GM23338 (cell line): Measurements from ENCODE around the gene ATG2B. TPM values are rescaled to one million over a fixed set of nuclear protein-coding genes. Genes with fewer than 3 reads are reported as not detected.

Experiments used
- ATAC-seq: fragments of 200-7000 bp; cut with Tn5 transposase; 3 replicates; pipeline ENCODE4 v1.9.1; 2020
- DNase-seq: peaks from one replicate; pipeline ENCODE4 v3.0.0-alpha.2; 2015; ENCODE audit warnings: low spot score
- H2AFZ ChIP-seq: fragments of 200-600 bp; sonication (generic); 2 replicates; pipeline ENCODE4 v1.8.0; 2016; ENCODE audit warnings: antibody characterized with exemption, mild to moderate bottlenecking, moderate library complexity
- H3F3A ChIP-seq: fragments of 200-600 bp; sonication (generic); replicated peaks from 2 replicates; pipeline ENCODE4 v1.8.0; 2017; ENCODE audit warnings: antibody characterized with exemption, mixed run types, low read depth
- H3K27ac ChIP-seq: fragments of 200-600 bp; sonication (generic); 2 replicates; pipeline ENCODE4 v1.6.1; 2016; ENCODE audit warnings: low read depth
- H3K27me3 ChIP-seq: fragments of 200-600 bp; sonication (generic); 2 replicates; pipeline ENCODE4 v1.8.0; 2016; ENCODE audit warnings: mild to moderate bottlenecking, mixed run types, moderate library complexity; ENCODE audit not compliant: insufficient read depth
- H3K36me3 ChIP-seq: fragments of 200-600 bp; sonication (generic); 2 replicates; pipeline ENCODE4 v1.8.0; 2016; ENCODE audit warnings: mild to moderate bottlenecking; ENCODE audit not compliant: insufficient read depth
- H3K4me1 ChIP-seq: fragments of 200-600 bp; sonication (generic); 2 replicates; pipeline ENCODE4 v1.8.0; 2016; ENCODE audit warnings: mild to moderate bottlenecking, moderate library complexity; ENCODE audit not compliant: insufficient read depth
- H3K4me2 ChIP-seq: fragments of 200-600 bp; sonication (generic); 2 replicates; pipeline ENCODE4 v1.7.1; 2017; ENCODE audit warnings: mixed run types
- H3K4me3 ChIP-seq: fragments of 200-600 bp; sonication (generic); 2 replicates; pipeline ENCODE4 v1.6.1; 2016; ENCODE audit warnings: mixed run types
- H3K79me2 ChIP-seq: fragments of 200-600 bp; sonication (generic); replicated peaks from 2 replicates; pipeline ENCODE4 v1.8.0; 2017; ENCODE audit warnings: mild to moderate bottlenecking; ENCODE audit not compliant: insufficient read depth
- H3K9me2 ChIP-seq: fragments of 200-600 bp; sonication (generic); 2 replicates; pipeline ENCODE4 v1.8.0; 2017; ENCODE audit not compliant: insufficient read depth
- H4K20me1 ChIP-seq: fragments of 200-600 bp; sonication (generic); replicated peaks from 2 replicates; pipeline ENCODE4 v1.8.0; 2017; ENCODE audit warnings: mild to moderate bottlenecking; ENCODE audit not compliant: insufficient read depth
- H3K27ac Mint-ChIP-seq: 2 replicates; pipeline ENCODE4 v1.8.0; 2020; ENCODE audit warnings: inconsistent platforms, mild to moderate bottlenecking, moderate library complexity, mixed read lengths
- H3K27me3 Mint-ChIP-seq: 3 replicates; pipeline ENCODE4 v1.8.0; 2022; ENCODE audit warnings: low read depth, mild to moderate bottlenecking, moderate library complexity, mixed read lengths, inconsistent platforms; ENCODE audit not compliant: insufficient read depth, poor library complexity
- H3K36me3 Mint-ChIP-seq: 3 replicates; pipeline ENCODE4 v1.8.0; 2021; ENCODE audit warnings: low read depth, mild to moderate bottlenecking, inconsistent platforms, moderate library complexity, mixed read lengths
- H3K4me1 Mint-ChIP-seq: 3 replicates; pipeline ENCODE4 v1.8.0; 2020; ENCODE audit warnings: mild to moderate bottlenecking, inconsistent platforms, mixed read lengths
- H3K4me3 Mint-ChIP-seq: 3 replicates; pipeline ENCODE4 v1.8.0; 2021; ENCODE audit warnings: moderate library complexity, mild to moderate bottlenecking, inconsistent platforms, mixed read lengths
- H3K9me3 Mint-ChIP-seq: 3 replicates; pipeline ENCODE4 v1.8.0; 2020; ENCODE audit warnings: moderate library complexity, mild to moderate bottlenecking, inconsistent platforms, mixed read lengths
- CREB1 ChIP-seq: fragments of 250-450 bp; sonication (Bioruptor Pico); IDR thresholded peaks from 2 replicates; pipeline ENCODE4 v1.5.0; 2020; ENCODE audit warnings: low read depth, mild to moderate bottlenecking, moderate library complexity
- EZH2 ChIP-seq: fragments of 200-600 bp; sonication (generic); IDR thresholded peaks from one replicate; pipeline ENCODE4 v1.8.0; 2017; ENCODE audit warnings: antibody characterized with exemption, mild to moderate bottlenecking, low read depth; ENCODE audit not compliant: unreplicated experiment
- JUNB ChIP-seq: IDR thresholded peaks from one replicate; pipeline ENCODE4 v1.6.1; 2016; ENCODE audit warnings: antibody characterized with exemption; ENCODE audit not compliant: unreplicated experiment
- NANOG ChIP-seq: IDR thresholded peaks from 2 replicates; pipeline ENCODE4 v1.6.1; 2016; ENCODE audit warnings: antibody characterized with exemption, borderline replicate concordance
- STAT1 ChIP-seq: IDR thresholded peaks from one replicate; pipeline ENCODE4 v1.6.1; 2016; ENCODE audit warnings: antibody characterized with exemption; ENCODE audit not compliant: unreplicated experiment
- ZNF114 ChIP-seq: fragments of 250-450 bp; sonication (Bioruptor Pico); IDR thresholded peaks from 2 replicates; pipeline ENCODE4 v1.5.0; 2020; ENCODE audit warnings: mild to moderate bottlenecking, moderate library complexity
- ZNF331 ChIP-seq: fragments of 250-450 bp; sonication (Bioruptor Pico); IDR thresholded peaks from 2 replicates; pipeline ENCODE4 v1.5.0; 2020; ENCODE audit warnings: low read depth, mild to moderate bottlenecking, moderate library complexity
- polyA plus RNA-seq: library from polyadenylated mRNA; unstranded; fragments of >200 nt; fragmentation: Nextera tagmentation; extraction: Ambion mirVana; gene quantifications from 2 replicates; pipeline ENCODE4 v1.2.1, GENCODE V29; 2016
- small RNA-seq: library from RNA; depleted of rRNA; stranded (forward); fragments of <200 nt; gene quantifications from one replicate; pipeline ENCODE3, GENCODE V24; 2014; ENCODE audit warnings: low replicate concordance
- total RNA-seq: library from RNA; depleted of rRNA; stranded (reverse); fragments of >200 nt; shearing (Covaris generic); gene quantifications from 2 replicates; pipeline ENCODE4 v1.2.3, GENCODE V29; 2014; rRNA removed
- TF ChIP-seq, protein P1 (sequence below): IDR thresholded peaks from one replicate; pipeline ENCODE4 v1.6.1; 2018; ENCODE audit warnings: antibody characterized with exemption; ENCODE audit not compliant: unreplicated experiment
- TF ChIP-seq, protein P2 (sequence below), 2 experiments: fragments of 200-600 bp in 1 of 2; sonication (generic) in 1 of 2; conservative IDR thresholded peaks; 2 replicates each; pipeline versions ENCODE4 v1.5.1 to v1.6.1; 2016 to 2017; ENCODE audit warnings: antibody characterized with exemption in 2 of 2, low read depth in 2 of 2, mild to moderate bottlenecking in 2 of 2, moderate library complexity in 1 of 2

The ATG2B gene
- total and polyA plus RNA-seq, 2 experiments from 2014 or later: 3.8 to 15.4 TPM

DNA sequence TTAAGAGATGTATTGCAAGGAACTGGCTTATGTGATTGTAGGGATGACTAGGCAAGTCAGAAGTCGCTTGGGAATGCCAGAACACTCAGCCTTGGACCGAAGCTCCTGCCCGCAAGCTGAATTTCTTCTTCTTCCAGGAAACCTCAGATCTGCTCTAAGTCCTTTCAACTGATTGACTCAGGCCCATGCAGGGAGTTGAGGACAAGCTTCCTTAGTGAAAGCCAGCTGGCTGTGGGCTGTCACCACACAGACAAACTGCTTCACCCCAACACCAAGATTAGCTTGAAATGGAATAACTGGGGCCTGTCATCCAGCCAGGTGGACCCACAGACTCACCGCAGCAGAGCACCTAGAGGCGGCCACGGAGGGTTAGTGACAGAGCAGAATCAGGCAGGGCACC is 133.8 kb downstream of the ATG2B start:
- ATAC-seq (no peak), DNase-seq (no peak)
- H3K27ac Mint-ChIP-seq: no peak overlapping the region
- H3K4me3 Mint-ChIP-seq: no peak overlapping the region
- peaks cover 12% of the 10 kb centered on the region for H3K9me3 Mint-ChIP-seq
- no peaks in the 10 kb centered on the region for H4K20me1 ChIP-seq
- TF ChIP-seq ZNF331 (CRISPR knock-in tag) (no peak), NANOG (no peak), STAT1 (no peak), CREB1 (CRISPR knock-in tag) (no peak), ZNF114 (CRISPR knock-in tag) (no peak), EZH2 (no peak), JUNB (no peak)
- TF ChIP-seq, protein P1, sequence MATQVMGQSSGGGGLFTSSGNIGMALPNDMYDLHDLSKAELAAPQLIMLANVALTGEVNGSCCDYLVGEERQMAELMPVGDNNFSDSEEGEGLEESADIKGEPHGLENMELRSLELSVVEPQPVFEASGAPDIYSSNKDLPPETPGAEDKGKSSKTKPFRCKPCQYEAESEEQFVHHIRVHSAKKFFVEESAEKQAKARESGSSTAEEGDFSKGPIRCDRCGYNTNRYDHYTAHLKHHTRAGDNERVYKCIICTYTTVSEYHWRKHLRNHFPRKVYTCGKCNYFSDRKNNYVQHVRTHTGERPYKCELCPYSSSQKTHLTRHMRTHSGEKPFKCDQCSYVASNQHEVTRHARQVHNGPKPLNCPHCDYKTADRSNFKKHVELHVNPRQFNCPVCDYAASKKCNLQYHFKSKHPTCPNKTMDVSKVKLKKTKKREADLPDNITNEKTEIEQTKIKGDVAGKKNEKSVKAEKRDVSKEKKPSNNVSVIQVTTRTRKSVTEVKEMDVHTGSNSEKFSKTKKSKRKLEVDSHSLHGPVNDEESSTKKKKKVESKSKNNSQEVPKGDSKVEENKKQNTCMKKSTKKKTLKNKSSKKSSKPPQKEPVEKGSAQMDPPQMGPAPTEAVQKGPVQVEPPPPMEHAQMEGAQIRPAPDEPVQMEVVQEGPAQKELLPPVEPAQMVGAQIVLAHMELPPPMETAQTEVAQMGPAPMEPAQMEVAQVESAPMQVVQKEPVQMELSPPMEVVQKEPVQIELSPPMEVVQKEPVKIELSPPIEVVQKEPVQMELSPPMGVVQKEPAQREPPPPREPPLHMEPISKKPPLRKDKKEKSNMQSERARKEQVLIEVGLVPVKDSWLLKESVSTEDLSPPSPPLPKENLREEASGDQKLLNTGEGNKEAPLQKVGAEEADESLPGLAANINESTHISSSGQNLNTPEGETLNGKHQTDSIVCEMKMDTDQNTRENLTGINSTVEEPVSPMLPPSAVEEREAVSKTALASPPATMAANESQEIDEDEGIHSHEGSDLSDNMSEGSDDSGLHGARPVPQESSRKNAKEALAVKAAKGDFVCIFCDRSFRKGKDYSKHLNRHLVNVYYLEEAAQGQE: no peak
- TF ChIP-seq, protein P2, sequence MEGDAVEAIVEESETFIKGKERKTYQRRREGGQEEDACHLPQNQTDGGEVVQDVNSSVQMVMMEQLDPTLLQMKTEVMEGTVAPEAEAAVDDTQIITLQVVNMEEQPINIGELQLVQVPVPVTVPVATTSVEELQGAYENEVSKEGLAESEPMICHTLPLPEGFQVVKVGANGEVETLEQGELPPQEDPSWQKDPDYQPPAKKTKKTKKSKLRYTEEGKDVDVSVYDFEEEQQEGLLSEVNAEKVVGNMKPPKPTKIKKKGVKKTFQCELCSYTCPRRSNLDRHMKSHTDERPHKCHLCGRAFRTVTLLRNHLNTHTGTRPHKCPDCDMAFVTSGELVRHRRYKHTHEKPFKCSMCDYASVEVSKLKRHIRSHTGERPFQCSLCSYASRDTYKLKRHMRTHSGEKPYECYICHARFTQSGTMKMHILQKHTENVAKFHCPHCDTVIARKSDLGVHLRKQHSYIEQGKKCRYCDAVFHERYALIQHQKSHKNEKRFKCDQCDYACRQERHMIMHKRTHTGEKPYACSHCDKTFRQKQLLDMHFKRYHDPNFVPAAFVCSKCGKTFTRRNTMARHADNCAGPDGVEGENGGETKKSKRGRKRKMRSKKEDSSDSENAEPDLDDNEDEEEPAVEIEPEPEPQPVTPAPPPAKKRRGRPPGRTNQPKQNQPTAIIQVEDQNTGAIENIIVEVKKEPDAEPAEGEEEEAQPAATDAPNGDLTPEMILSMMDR (conservative IDR thresholded peaks at IDR 0.05; ENCODE audit: low read depth in 2 of 2): no peak
- H2AFZ ChIP-seq: no peak overlapping the region
- H3K36me3 Mint-ChIP-seq: peaks cover 10% of the 10 kb centered on the region; the same call in 2 of the 3 replicates
- H3K36me3 ChIP-seq: no peaks in the 10 kb centered on the region
- no peaks in the 10 kb centered on the region for H3K27me3 ChIP-seq
- H3K4me2 ChIP-seq: no peak overlapping the region
- H3K27ac ChIP-seq: no peak overlapping the region
- no peaks in the 10 kb centered on the region for H3K4me1 ChIP-seq
- H3K4me1 Mint-ChIP-seq: peaks cover 15% of the 10 kb centered on the region
- no peaks in the 10 kb centered on the region for H3K9me2 ChIP-seq
- H3K79me2 ChIP-seq: no peaks in the 10 kb centered on the region
- H3K4me3 ChIP-seq: no peak overlapping the region
- H3K27me3 Mint-ChIP-seq: peaks cover 7% of the 10 kb centered on the region
- no peaks in the 10 kb centered on the region for H3F3A ChIP-seq

Small RNA genes within 50 kb of the gene (small RNA-seq; reads per million reads assigned to genes)
- 1.4 reads per million, percentile 72 among the genes with 10 or more reads in this experiment for gene RNU2-33P

Other genes starting within 250 kb of the ATG2B start
- gene BDKRB2, start 158.5 kb downstream of the ATG2B start, total RNA-seq: 0.14 and 0.54 TPM in 2 replicates
- gene BDKRB2, start 158.5 kb downstream of the ATG2B start, polyA plus RNA-seq: 0.07 and 0.21 TPM in 2 replicates
- not detected in 2 replicates for gene BDKRB1, start 107.1 kb downstream of the ATG2B start, total RNA-seq
- gene BDKRB1, start 107.1 kb downstream of the ATG2B start, polyA plus RNA-seq: not detected in 2 replicates
- gene GSKIP, start 185 bp upstream of the ATG2B start, total RNA-seq: 50.9 and 58.8 TPM in 2 replicates
- gene GSKIP, start 185 bp upstream of the ATG2B start, polyA plus RNA-seq: 15.0 and 17.4 TPM in 2 replicates
- 6.2 and 13.0 TPM in 2 replicates for gene AK7, start 28.8 kb upstream of the ATG2B start, total RNA-seq
- gene AK7, start 28.8 kb upstream of the ATG2B start, polyA plus RNA-seq: 4.3 and 5.6 TPM in 2 replicates
- gene PAPOLA, start 139.0 kb upstream of the ATG2B start, total RNA-seq: 211 and 237 TPM in 2 replicates
- 188 and 198 TPM in 2 replicates for gene PAPOLA, start 139.0 kb upstream of the ATG2B start, polyA plus RNA-seq